Measurements from ENCODE around the gene SATB1. TPM values are rescaled to one million over a fixed set of nuclear protein-coding genes. Genes with fewer than 3 reads are reported as not detected.

Gene SATB1
- total RNA-seq, result 100 to 1,000 TPM; 137 to 162 (median 151) TPM
- total RNA-seq (2013), result 221 TPM

- Histone ChIP-seq H3K36me3 (ENCODE audit: control insufficient read depth, insufficient read depth, low read length) (peaks cover 5% of the 10 kb centered on the region), H3K9me3 (ENCODE audit: control insufficient read depth, insufficient read depth, low read length) (no peaks in the 10 kb centered on the region), H3K27ac (ENCODE audit: low read length) (peak within 1 kb of the TSS; percentile 90), H3K4me3 (ENCODE audit: low read length) (peak within 1 kb of the TSS; percentile 92), H3K4me1 (ENCODE audit: control insufficient read depth, insufficient read depth, low read length) (peaks cover 18% of the 10 kb centered on the region), H3K27me3 (ENCODE audit: control insufficient read depth, insufficient read depth, low read length) (no peaks in the 10 kb centered on the region)
- peak; percentile 70 to 78 for DNase-seq
- peaks cover 66 to 80% of the 10 kb centered on the region in 2 donors for H3K4me1 Mint-ChIP-seq
- intact Hi-C loops (cut with micrococcal nuclease), result loop anchor here (5.0 kb wide), 1 partner anchor 317 kb away; no protein-coding TSS in a partner anchor
- no peaks in the 10 kb centered on the region for H3K9me3 Mint-ChIP-seq
- peaks cover 12% of the 10 kb centered on the region for H3K36me3 Mint-ChIP-seq
- ATAC-seq, result peak; percentile 64 to 78 (median 71)
- no peaks in the 10 kb centered on the region for H3K27me3 Mint-ChIP-seq (ENCODE audit: low read depth in 2 of 2)
- peak within 1 kb of the TSS; percentile 94 to 99 for H3K27ac Mint-ChIP-seq
- H3K4me3 Mint-ChIP-seq, result peak within 1 kb of the TSS; percentile 99
- TF ChIP-seq CTCF (IDR thresholded peaks at IDR 0.05), result no peak
- WGBS (ENCODE audit: insufficient coverage), result under 1% methylated on average over 81 of the region's 89 CpGs
Observed at GRCh38 chr3:18424729-18425640, at the start of gene SATB1. Gene SATB1, minus strand, starts transcription at chr3:18425339. Its CDS starts 4,372 bp downstream, at chr3:18420967.

- H3K27ac ChIP-seq (ENCODE audit: low read length), result no peak overlapping the region
- H3K9me3 Mint-ChIP-seq, result no peaks in the 10 kb centered on the region
- no CpG with 5 or more reads among the region's 2 CpGs for WGBS (ENCODE audit: insufficient coverage)
- H3K27ac Mint-ChIP-seq, result no peak overlapping the region
- ATAC-seq (no peak), DNase-seq (no peak)
- H3K9me3 ChIP-seq (ENCODE audit: control insufficient read depth, insufficient read depth, low read length), result no peaks in the 10 kb centered on the region
- H3K4me3 ChIP-seq (ENCODE audit: low read length), result no peak overlapping the region
- TF ChIP-seq CTCF (IDR thresholded peaks at IDR 0.05), result no peak
- H3K27me3 Mint-ChIP-seq (ENCODE audit: low read depth in 2 of 2), result no peaks in the 10 kb centered on the region
- H3K4me3 Mint-ChIP-seq, result no peak overlapping the region
- peaks cover 9% of the 10 kb centered on the region for H3K36me3 Mint-ChIP-seq
- peaks cover 5% of the 10 kb centered on the region for H3K36me3 ChIP-seq (ENCODE audit: control insufficient read depth, insufficient read depth, low read length)
- H3K4me1 ChIP-seq (ENCODE audit: control insufficient read depth, insufficient read depth, low read length), result no peaks in the 10 kb centered on the region
- intact Hi-C loops (cut with micrococcal nuclease), result no loop called here
- no peaks in the 10 kb centered on the region for H3K4me1 Mint-ChIP-seq
- H3K27me3 ChIP-seq (ENCODE audit: control insufficient read depth, insufficient read depth, low read length), result no peaks in the 10 kb centered on the region
Observed at GRCh38 chr3:18474202-18474601, 49.1 kb upstream of the SATB1 start.

- DNase-seq (no peak), ATAC-seq (no peak)
- peaks cover 3 to 9% of the 10 kb centered on the region in 2 donors for H3K27me3 Mint-ChIP-seq (ENCODE audit: low read depth in 2 of 2)
- no peak overlapping the region for H3K27ac ChIP-seq (ENCODE audit: low read length)
- H3K36me3 Mint-ChIP-seq, result peaks cover 23% of the 10 kb centered on the region
- no peak overlapping the region for H3K27ac Mint-ChIP-seq
- WGBS (ENCODE audit: insufficient coverage), result no CpG with 5 or more reads among the region's 1 CpG
- no peak overlapping the region for H3K4me3 Mint-ChIP-seq
- intact Hi-C loops (cut with micrococcal nuclease), result no loop called here
- no peak overlapping the region for H3K4me3 ChIP-seq (ENCODE audit: low read length)
- H3K9me3 ChIP-seq (ENCODE audit: control insufficient read depth, insufficient read depth, low read length), result no peaks in the 10 kb centered on the region
- no peaks in the 10 kb centered on the region for H3K9me3 Mint-ChIP-seq
- H3K4me1 ChIP-seq (ENCODE audit: control insufficient read depth, insufficient read depth, low read length), result peaks cover 6% of the 10 kb centered on the region
- no peak for TF ChIP-seq CTCF (IDR thresholded peaks at IDR 0.05)
- H3K27me3 ChIP-seq (ENCODE audit: control insufficient read depth, insufficient read depth, low read length), result no peaks in the 10 kb centered on the region
- peaks cover 16% of the 10 kb centered on the region for H3K36me3 ChIP-seq (ENCODE audit: control insufficient read depth, insufficient read depth, low read length)
- peaks cover 27 to 28% of the 10 kb centered on the region in 2 donors for H3K4me1 Mint-ChIP-seq
Observed at GRCh38 chr3:18469775-18470174, 44.6 kb upstream of the SATB1 start.
